Measurements from ENCODE around the gene CDV3. TPM values are rescaled to one million over a fixed set of nuclear protein-coding genes. Genes with fewer than 3 reads are reported as not detected.

The CDV3 gene
- total and polyA plus RNA-seq, 2 donors (not counting 3 experiments of a cell fraction or from before 2014, with no cell fraction given), result 46.7 to 229 TPM

DNA sequence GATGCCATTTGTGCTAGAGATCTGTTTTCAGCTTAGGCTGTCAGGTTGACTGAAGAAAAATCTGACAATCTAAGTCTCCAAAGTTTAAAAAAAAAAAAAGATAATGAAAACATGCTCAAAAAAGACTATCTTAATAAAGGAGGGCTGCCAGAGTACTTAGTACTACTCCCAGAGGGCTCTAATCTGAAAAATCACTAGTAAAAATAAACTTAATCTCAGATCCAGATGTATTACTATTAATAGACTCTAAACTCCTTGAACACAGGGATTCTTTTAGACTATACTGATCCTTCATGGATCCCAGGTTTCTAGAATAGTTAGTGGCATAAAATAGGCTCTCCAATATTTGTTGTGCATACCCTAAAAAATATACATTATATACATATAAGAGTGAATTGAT lies 54.3 kb downstream of the CDV3 start:
- Histone ChIP-seq H3K4me1 (ENCODE audit: control insufficient read depth, extremely low read depth, insufficient read depth, low read length) (no peaks in the 10 kb centered on the region), H3K27me3 (ENCODE audit: control insufficient read depth in 2 of 2, insufficient read depth in 2 of 2, low read length in 2 of 2) (no peaks in the 10 kb centered on the region), H3K9ac (replicated peaks; ENCODE audit: extremely low read depth, insufficient read depth, low read length) (no peak overlapping the region), H3K9me3 (replicated peaks; ENCODE audit: control insufficient read depth, insufficient read depth, low read length) (no peaks in the 10 kb centered on the region), H3K4me3 (replicated peaks in 1 of 3; ENCODE audit: insufficient read depth in 1 of 3, low read depth in 1 of 3, low read length in 3 of 3) (no peak overlapping the region), H4K20me1 (replicated peaks; ENCODE audit: control insufficient read depth, extremely low read depth, insufficient read depth, low read length) (no peaks in the 10 kb centered on the region), H3K27ac (ENCODE audit: insufficient read depth, low read depth, low read length) (no peak overlapping the region), H3K9me1 (replicated peaks; ENCODE audit: control insufficient read depth, extremely low read depth, insufficient read depth, low read length) (no peaks in the 10 kb centered on the region), H2AFZ (ENCODE audit: low read depth, low read length) (no peak overlapping the region), H3K79me2 (ENCODE audit: control insufficient read depth, insufficient read depth, low read length) (no peaks in the 10 kb centered on the region), H3K4me2 (ENCODE audit: insufficient read depth, low read length) (no peak overlapping the region), H3K36me3 (ENCODE audit: control insufficient read depth in 2 of 2, extremely low read depth in 1 of 2, insufficient read depth in 2 of 2, low read length in 2 of 2) (peaks cover 7 to 14% of the 10 kb centered on the region in 2 experiments)
- no peak for TF ChIP-seq POLR2A (IDR thresholded peaks at IDR 0.05; ENCODE audit: low read depth, low read length)
- no peak for TF ChIP-seq POLR2AphosphoS5 (IDR thresholded peaks at IDR 0.05; ENCODE audit: insufficient read depth, low read depth, low read length)
- no peak for TF ChIP-seq EZH2 (IDR thresholded peaks at IDR 0.05; ENCODE audit: borderline replicate concordance, low read depth, low read length, severe bottlenecking)
- no peak for TF ChIP-seq FOS (IDR thresholded peaks at IDR 0.05; ENCODE audit: borderline replicate concordance, insufficient read depth, low read length)
- ChIA-PET CTCF (interaction anchor here (0.9 kb wide), 1 partner anchor 28 kb away, joined by 4 read pairs; no protein-coding TSS in a partner anchor), POLR2A (no interaction called here)
- dilution Hi-C loops (cut with MboI; ENCODE audit: extremely low pct_ligation_motif_present, low sequenced_read_pairs) (no loop called here), intact Hi-C loops (cut with micrococcal nuclease) (no loop called here)
- DNase-seq (ENCODE audit: low read depth, low spot score), result no peak
- FAIRE-seq, result no peak
- no TSS peak for BruUV-seq (replicated peaks)

DNA sequence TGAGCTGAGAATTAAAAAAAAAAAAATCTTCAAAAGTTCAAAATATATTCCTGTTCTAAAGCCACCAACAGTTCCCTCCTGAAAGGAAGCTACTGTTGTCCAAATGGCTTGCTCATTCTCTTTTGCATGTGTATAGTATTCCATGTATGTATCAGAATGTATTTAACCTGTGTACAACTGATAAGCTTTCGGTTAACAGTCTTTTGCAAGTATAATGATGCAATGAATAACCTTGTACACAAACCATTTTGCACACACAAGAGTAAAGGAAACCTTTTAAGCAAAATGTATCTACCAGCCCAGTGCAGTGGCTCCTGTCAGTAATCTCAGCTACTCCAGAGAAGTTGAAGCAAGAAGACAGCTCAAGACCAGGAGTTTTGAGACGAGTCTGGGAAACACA lies 55.7 kb downstream of the CDV3 start:
- dilution Hi-C loops (cut with MboI; ENCODE audit: extremely low pct_ligation_motif_present, low sequenced_read_pairs), result no loop called here
- Histone ChIP-seq H3K27me3 (ENCODE audit: control insufficient read depth in 2 of 2, insufficient read depth in 2 of 2, low read length in 2 of 2) (no peaks in the 10 kb centered on the region), H3K9ac (replicated peaks; ENCODE audit: extremely low read depth, insufficient read depth, low read length) (no peak overlapping the region), H3K27ac (ENCODE audit: insufficient read depth, low read depth, low read length) (no peak overlapping the region), H3K4me3 (replicated peaks in 1 of 3; ENCODE audit: insufficient read depth in 1 of 3, low read depth in 1 of 3, low read length in 3 of 3) (no peak overlapping the region), H3K36me3 (ENCODE audit: control insufficient read depth in 2 of 2, extremely low read depth in 1 of 2, insufficient read depth in 2 of 2, low read length in 2 of 2) (peaks cover 11 to 14% of the 10 kb centered on the region in 2 experiments), H2AFZ (ENCODE audit: low read depth, low read length) (no peak overlapping the region), H3K4me1 (ENCODE audit: control insufficient read depth, extremely low read depth, insufficient read depth, low read length) (no peaks in the 10 kb centered on the region), H3K4me2 (ENCODE audit: insufficient read depth, low read length) (no peak overlapping the region), H3K9me3 (replicated peaks; ENCODE audit: control insufficient read depth, insufficient read depth, low read length) (no peaks in the 10 kb centered on the region), H3K9me1 (replicated peaks; ENCODE audit: control insufficient read depth, extremely low read depth, insufficient read depth, low read length) (no peaks in the 10 kb centered on the region), H3K79me2 (ENCODE audit: control insufficient read depth, insufficient read depth, low read length) (no peaks in the 10 kb centered on the region), H4K20me1 (replicated peaks; ENCODE audit: control insufficient read depth, extremely low read depth, insufficient read depth, low read length) (no peaks in the 10 kb centered on the region)
- DNase-seq (ENCODE audit: low read depth, low spot score), result no peak
- no TSS peak for BruUV-seq (replicated peaks)
- TF ChIP-seq, protein P1, sequence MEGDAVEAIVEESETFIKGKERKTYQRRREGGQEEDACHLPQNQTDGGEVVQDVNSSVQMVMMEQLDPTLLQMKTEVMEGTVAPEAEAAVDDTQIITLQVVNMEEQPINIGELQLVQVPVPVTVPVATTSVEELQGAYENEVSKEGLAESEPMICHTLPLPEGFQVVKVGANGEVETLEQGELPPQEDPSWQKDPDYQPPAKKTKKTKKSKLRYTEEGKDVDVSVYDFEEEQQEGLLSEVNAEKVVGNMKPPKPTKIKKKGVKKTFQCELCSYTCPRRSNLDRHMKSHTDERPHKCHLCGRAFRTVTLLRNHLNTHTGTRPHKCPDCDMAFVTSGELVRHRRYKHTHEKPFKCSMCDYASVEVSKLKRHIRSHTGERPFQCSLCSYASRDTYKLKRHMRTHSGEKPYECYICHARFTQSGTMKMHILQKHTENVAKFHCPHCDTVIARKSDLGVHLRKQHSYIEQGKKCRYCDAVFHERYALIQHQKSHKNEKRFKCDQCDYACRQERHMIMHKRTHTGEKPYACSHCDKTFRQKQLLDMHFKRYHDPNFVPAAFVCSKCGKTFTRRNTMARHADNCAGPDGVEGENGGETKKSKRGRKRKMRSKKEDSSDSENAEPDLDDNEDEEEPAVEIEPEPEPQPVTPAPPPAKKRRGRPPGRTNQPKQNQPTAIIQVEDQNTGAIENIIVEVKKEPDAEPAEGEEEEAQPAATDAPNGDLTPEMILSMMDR (IDR thresholded peaks at IDR 0.05; ENCODE audit: extremely low read depth in 1 of 2, insufficient read depth in 1 of 2, low read depth in 1 of 2, low read length in 2 of 2), result no peak
- TF ChIP-seq, protein P2, sequence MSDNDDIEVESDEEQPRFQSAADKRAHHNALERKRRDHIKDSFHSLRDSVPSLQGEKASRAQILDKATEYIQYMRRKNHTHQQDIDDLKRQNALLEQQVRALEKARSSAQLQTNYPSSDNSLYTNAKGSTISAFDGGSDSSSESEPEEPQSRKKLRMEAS (IDR thresholded peaks at IDR 0.05; ENCODE audit: insufficient read depth, insufficient read length), result no peak
- no peak for TF ChIP-seq MYC (IDR thresholded peaks at IDR 0.05; ENCODE audit: low read depth, low read length)
- TF ChIP-seq POLR2AphosphoS5 (IDR thresholded peaks at IDR 0.05; ENCODE audit: insufficient read depth, low read depth, low read length), result no peak
- FAIRE-seq, result no peak
- CTCF ChIA-PET, result interaction anchor here (0.9 to 1.0 kb wide), 2 partner anchors 11 to 141 kb away, joined by 3 read pairs; no protein-coding TSS in a partner anchor
- intact Hi-C loops (cut with micrococcal nuclease), result no loop called here
- POLR2A ChIA-PET, result no interaction called here

All from endothelial cell of umbilical vein (primary cell).